A172 (cell line): ENCODE measurements around the gene ABTB2. TPM values are rescaled to one million over a fixed set of nuclear protein-coding genes. Genes with fewer than 3 reads are reported as not detected.

Experiments
- DNase-seq: peaks from one replicate; pipeline ENCODE4 v3.0.0-alpha.2; 2015; ENCODE audit warnings: low spot score
- total RNA-seq: library from RNA; depleted of rRNA; stranded (reverse); fragments of >200 nt; shearing (Covaris generic); gene quantifications from 2 replicates; pipeline ENCODE4 v1.2.3, GENCODE V29; 2014

ABTB2 gene
- total RNA-seq, 1 experiment from 2014 or later = 0.93 TPM

DNA sequence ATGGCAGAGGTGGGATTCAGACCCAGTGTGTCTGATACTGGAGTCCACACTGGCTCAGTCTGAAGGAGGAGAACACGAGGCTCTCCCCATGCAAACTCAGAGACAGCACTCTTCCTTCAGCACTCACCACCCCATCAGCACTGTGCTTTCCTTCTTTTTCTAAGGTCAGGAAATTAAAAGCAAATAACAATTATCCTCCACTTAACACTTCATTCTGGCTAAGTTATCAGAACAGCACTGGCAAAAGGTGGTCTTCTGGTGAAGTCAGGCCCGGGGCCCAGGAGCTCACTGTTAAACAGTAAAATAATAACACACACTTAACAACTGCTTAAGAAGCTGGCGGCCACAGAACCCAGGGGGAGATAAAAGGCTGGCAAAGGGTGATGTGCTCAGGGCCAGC, 145.2 kb downstream of the ABTB2 start:
- DNase-seq = no peak

DNA sequence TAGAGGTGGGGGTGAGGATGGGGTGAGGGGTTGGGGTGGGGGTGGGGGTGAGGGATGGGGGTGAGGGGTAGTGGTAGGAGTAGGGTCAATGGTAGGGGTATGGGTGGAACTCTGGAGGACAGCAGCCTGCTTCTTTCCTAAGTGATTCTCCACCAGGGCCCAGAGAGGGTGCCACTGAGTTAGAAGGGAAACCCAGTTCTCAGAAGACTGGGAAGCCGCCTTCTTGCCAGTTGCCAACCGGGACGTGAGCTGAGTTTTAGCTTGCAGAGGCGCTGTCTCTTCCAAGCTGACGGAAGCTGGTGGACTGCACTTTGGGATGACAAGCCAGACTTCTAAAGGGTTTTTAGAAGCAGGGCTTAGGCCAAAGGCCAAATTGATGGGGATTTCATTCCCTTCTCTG, 148.0 kb downstream of the ABTB2 start:
- no peak for DNase-seq

DNA sequence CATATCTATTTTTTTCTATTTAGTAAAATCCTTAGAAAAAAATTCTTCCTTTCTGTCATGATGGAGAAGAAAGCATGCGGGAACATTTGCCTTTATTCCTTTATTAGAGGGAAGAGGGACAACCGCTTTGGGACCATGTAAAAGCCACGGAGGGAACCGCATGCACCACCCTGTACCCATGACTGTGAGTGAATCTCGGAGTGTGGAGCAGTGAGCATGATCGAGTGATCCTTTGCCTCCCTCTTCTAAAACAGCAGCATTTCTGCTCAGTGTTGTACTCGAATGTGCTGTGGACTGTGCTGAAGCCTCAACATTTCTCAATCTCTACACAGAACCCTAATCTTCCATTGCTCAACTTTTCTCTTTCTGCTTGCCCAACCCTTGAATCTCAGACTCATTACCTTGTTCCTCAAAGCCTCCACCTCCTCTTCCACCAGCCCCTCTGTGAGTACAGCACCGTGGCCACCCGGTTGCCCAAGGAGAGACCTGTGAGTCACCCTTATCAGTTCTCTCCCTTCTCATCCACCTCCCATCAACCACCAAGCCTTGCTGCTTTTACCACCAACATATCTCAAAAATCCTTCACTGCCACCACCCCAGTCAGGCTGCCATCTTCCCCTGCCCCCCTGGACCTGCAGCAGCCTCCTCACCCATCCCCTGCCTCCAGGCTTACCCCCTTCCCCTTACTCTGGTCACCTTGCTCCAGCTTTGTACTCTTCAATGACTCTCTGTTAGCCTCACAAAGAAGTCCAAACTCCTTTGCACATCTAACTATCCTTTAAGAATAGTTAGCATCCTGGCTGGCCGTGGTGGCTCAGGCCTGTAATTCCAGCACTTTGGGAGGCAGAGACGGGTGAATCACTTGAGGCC, 149.3 kb downstream of the ABTB2 start:
- DNase-seq = peak; percentile 61

DNA sequence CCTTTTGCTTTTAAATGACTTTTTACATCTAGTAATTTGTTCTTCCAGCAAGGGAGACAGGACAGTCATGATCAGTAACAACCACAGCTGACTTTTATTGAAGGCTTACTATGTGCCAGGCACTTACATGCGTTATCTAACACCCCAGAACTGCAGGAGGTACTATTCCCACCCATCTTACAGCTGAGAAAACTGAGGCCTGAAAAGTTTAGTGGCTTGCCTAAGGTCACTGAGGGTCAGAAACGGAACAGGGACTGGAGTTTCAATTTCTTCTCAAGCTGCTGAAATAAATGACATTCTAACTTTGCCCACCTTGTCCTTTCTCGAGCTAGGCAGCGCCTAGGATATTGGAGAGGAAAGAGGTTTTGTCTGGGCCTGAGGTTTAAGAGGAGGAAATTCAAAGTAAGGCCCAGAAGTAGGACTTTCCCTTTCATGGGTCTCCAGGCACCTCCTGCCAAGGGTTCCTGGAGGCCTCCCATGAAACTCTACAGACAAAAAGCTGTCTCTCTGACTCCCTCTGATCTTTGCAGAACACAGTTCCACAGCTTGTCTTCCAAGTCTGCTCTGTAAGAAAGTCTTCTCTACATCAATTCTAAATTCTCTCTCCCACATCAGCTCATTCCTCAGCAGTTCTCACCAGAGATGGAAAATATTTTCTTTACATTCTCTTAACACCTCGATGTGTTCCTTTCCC, 150.2 kb downstream of the ABTB2 start:
- DNase-seq = no peak

DNA sequence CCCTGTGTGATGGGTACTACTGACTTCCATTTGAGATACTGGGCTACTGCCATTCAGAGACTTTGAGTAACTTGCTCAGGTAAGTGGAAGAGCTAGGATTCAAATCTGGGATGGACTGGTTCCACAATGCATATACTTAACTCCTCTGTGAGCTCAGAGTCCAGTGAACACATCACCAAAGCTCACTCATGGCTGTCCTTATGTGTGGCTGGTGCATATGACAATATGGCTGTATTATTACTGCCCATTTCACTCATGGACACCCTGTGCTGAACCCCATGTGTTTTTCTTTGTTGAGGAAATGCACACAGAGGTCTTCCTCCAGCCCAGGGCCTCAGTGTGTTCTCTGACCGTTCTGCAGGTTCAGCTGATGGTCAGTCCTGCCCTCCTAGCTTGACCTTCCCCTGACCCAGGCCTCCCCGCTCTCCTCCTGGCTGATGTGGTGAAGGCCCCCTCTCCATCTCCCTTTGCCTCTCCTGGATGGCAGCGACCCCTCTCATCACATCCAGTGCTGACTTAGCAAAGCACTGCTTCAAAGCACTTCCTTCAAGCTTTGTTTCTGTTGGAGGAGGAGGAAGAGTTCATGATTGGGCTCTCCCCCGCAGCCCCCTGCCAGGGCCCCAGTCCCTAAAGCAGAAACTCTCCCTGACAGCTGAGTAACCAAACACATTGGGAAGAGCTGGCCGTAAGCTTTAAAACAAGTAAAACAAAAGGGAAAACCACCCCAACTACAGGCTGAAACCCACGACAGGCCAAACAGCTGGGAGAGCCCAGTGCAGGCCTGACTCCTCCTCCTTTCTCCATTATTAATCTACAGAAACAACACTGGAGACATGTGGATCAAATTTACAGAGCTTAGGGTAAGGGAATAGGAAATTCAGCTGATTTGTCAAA, 151.2 kb downstream of the ABTB2 start:
- no peak for DNase-seq

DNA sequence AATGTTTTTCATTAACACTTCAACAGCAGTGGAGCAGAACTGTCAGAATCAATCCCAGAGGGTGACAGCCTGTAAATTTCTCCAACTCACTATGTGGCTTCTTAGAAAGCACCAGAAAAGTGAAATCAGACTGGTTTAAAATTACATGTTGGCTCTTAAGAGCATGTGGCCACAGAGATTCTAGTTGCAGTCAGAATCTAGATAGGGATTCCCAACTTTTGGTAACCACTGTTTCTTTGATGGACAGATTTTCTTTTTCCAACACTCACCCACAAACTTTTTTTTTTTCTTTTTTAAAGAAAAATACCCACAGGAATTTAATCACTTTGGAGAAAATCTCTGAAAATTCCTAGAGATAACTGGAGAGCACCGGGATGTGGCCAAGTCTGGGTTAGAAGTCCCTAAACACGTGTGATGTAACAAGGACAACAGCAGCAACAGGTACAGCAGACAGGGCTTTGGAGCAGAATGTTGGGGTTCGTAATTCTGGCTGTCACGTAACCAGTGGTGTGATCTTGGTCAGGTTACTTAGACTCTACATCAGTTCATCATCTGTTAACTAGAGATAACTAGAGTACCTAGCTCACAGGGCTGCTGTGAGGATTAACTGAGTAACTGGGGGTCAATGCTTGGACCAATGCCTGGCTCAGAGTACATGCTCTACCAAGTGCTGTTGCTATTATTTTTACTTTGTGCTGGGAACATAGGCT, 152.3 kb downstream of the ABTB2 start:
- no peak for DNase-seq

DNA sequence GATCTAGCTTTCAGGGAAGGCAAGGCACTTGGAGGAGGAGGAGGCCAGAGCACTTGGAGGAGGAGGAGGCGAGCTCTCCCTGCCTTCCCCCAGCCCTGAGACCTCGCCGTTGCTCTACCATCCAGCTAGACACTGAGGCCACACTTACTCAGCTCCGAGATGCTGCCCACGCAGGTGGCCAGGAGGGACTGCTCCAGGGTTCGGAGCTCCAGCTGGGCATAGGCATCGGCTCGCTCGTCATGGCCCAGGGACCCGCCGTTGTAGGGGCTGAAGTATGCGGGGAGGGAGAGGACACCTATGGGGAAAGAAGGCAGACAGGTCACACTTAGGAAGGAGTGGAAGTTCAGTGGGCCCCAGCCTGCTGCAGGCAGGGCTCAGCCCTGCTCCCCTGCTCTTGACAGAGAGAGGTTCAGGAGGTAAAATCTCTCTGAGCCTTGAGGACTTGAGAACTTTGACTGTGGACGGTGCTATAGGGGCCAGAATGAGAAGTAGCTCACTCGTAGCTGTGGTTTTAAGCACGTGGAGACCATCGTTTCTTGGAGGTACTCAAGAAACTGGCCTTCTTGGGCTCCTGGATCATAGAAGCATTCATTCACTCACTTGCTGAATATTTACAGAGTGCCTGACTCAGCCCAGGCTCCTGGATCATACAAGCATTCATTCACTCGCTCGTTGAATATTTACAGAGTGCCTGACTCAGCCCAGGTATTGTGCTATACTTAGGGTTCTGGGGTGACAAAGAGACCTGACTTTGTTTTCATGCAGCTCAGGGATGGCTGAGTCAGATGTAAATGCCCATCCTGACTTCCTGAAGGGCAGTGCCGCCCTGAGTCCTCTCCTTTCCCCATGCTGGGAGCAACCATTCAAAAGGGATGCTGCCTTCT, 153.2 kb downstream of the ABTB2 start:
- peak; percentile 89 for DNase-seq

DNA sequence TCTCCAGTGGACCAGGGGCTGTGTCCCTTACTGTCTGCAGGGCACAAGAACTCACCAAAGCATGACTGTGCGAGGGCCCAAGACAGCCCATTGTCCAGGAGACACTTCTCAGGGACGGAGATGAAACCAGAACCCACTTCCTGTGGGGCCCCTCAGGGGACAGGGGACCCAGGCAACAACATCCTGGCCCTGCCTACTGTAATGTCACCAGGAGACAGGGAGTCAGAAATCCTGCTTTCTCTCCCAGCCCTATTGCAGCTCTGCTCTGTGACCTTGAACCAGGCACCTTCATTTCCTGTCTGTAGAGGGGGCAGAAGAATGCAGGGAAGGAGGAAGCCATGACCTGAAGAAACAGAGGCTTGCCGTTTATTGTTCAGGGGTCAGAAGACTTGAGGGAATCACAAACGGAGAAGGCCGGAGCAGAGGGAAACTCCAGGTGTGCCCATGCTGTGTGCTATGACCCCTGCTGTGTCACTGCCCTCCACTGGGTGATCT, 154.4 kb downstream of the ABTB2 start:
- no peak for DNase-seq

DNA sequence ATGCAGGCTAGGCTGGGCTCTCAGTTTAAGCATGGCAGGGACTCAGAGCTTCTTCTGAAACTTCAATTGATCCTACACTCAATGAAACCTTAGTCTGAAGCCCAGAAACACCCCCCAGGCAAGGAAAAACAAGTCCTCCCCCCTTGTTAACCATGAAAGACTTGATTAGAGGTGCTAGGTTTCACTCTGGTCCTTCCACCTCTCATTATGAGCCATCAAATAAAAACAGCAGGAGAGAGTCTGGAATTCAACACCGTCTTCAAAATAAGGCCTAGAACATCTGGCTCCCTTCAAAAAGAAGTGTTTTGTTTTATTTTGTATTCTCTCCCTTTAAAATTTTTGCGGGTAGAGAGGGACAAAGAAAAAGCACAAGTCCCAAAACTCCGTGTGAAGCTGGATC, 156.7 kb downstream of the ABTB2 start:
- DNase-seq = no peak

DNA sequence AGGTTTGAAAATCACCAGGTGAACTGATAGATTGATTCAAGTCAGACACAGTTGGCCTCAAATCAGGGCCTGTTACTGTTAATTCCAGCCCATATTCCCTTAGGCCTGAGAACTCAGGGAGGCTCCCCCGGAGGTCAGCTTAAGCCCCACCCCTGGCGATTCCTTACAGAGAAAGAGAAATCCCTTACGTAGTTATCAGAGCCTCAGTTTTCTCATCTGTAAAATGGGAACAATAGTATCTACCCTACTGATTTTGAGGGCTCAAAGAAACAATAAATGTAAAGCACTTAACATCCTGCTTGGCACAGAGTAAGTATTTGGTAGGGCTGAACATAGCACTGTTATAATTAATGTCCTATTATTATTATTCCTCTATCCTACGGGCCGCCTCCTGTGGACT, 158.3 kb downstream of the ABTB2 start:
- DNase-seq = no peak

DNA sequence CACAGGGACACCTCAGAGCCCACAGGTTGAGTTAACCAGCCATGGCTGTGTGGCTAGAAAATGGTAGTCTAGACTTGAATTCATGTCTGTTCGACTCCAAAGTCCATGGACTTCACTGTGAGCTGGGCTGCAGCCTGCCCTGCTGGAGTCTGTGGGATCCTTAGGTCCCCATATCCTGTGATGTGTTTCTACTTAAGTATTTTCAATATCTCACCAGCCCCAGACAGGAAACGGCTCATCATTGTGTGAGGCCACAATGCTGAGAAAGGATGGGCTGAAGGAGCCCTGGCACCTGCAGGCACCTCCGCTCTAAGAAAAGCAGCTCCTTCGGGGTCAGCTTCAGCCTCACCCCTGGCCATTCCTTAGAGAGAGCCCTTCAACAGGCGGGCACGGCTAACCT, 159.3 kb downstream of the ABTB2 start:
- DNase-seq = peak; percentile 59

DNA sequence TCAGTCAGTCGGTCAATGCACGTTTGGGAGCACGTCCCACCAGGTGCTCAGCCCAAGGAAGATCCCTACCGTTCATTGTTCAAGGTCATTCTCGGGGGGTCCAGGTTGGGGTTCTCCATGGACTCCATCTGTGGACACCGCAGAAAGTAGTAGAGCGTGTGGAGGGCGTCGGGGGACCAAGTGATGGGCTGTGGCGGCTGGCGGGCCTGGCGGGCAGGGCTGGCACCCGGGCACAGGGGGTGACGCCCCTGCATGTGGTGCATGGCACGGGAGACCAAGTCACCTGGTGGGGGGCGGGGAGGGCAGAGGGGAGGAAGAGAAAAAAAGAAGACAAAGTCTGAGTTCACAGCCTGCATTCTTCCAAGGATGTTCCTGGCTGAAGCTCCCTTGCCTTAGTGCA, 160.6 kb downstream of the ABTB2 start:
- DNase-seq = no peak

DNA sequence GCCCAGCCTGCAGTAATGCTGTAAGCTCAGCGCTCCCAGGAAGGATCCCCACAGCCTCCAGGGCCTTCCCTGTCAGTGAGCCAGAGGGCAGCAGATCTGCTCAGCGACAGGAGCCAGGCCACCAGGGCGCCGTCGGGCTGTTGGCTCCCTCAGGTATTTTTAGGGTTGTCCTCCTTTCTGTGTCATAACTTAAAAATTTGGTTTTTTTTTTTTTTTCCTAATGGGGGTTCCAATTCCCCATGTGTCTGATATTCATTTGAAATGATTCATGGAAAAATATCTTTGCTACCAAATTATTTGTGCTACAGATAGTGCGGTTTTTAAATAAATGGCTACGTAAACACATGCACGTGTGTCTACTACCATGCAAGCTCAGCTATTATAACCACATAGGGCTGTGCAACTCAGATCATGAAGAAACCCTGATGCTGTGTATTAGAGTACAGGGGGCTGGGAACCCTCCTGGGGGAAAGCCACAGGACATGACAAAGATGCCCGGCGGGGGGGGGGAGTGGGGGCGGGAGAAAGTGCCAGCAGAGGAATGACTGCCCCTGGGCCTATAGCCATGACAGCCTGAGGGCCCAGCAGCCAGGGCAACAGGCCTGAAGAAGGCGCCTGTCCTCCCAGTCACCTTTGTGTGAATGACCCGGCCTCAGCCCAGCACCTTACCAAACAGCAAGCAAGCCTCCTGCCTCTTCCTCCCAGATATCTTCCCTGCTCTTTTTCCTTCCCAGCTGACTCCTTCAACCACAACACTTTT, 163.1 kb downstream of the ABTB2 start:
- DNase-seq = peak; percentile 60

DNA sequence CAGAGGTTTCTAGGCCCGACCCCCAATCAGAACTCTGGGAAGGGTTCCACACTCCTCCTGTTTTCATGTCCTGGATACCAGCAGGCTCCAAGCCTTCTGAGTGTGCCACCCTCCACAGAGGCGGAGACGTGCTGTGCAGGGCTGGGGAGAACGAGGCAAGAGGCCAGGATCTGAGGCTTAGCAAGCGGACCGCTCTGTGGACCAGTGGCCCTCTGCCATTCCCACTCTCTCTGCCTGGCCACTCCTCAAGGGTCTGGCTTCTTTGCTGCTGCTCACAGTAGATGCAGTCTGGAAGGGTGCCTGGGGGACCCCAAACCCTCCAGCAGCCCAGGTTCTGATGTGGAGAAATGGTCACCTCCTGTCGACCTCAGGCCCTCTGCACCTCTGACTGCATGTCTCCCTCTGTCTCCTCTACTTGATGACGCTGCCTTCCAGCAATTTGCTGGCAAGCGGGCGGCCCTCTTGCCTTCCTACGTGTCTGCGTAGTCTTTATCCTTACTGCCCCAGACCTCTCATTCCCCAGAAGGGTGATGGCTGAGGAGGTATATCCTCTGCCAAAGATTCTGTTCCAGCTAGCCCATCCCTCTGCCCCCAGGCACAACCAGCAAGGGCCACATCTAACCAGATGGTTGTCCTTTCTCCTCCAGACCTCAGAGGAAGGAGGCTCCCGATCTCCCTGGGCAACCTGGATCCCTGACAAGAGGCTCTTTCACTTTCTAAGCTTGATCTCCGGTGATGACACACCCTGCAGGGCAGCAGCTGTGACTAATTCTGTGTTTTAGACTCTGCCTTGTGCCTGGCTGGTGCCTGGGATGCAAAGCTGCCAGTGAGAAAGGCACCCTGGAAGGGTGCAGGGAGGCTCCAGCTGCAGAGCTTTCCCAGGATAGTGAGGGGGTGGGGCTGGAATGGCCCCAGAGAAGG, 165.1 kb downstream of the ABTB2 start:
- DNase-seq = peak; percentile 97

DNA sequence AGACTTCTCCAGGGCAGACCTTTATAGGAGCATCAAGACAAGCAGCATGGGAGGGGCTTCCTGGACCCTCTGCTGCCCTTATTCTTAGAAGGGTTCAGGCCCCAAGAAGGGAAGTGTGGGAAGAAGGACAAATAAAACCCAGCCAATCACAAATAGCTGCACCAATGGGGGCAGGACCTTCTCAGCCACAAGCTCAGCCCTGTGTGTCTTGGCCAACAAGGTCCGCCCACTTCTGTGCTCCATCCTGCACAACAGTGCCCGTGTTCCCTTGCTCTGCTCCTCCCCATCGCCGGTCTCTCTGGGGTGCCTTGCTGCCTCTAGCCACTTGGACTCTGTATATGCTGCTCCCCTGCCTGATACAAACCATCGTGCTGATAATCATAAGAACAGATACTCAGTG, 166.2 kb downstream of the ABTB2 start:
- no peak for DNase-seq

DNA sequence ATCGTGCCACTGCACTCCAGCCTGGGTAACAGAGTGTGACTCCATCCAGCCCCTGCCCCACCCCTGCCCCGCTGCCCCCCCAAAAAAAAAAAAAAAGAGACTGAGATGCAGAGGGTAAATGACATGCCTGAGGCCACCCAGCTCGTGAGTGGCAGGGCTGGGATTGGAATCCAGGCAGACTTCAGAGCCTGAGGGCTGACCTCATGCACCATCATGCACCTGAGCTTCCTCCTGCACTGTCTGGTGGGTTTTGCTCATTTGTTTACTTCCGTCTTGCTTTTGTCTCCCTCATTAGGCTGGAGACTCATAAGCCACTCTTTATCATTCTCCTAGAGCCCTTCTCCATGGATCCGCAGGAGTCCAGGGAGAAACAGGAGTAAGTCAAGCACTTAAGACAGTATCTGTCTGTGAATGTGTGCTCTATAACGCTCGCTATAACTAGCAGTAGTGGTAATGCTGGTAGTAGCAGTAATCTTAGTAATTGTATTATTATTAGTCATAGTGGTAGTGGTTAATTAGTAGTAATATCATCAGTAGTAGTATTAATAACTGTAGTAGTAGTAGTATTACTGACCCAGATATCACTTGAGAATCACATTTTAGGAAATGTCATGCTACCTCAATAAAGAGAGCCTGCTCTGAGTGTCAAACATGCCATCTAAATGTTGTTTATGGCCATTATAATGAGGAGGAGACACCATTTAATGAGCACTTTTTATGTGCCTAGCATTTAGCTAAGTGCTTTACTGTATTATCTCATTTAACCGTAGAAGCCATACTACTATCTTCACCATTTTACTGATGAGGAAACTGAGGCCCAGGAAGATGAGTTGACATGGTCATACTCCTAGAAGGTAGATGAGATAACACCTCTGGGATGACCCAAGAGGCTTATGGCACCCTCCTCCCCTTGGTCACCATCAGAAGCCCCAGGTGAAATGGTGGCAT, 167.3 kb downstream of the ABTB2 start:
- no peak for DNase-seq

DNA sequence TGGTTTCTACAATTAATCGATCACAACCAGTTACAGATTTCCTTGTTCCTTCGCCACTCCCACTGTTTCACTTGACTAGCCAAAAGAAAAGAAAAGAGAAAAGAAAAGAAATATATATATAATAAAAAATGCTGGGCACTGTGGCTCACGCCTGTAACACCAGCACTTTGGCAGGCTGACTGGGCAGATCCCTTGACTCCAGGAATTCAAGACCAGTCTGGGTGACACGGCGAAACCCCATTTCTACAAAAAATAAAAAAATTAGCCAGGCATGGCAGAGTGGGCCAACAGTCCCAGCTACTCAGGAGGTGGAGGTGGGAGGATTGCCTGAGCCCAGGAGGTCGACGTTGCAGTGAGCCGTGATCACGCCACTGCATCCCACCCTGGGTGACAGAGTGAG, 168.6 kb downstream of the ABTB2 start:
- DNase-seq = no peak
